Prostate gland (tissue), 2 donors: ENCODE measurements around the gene CACNA1D. TPM values are rescaled to one million over a fixed set of nuclear protein-coding genes. Genes with fewer than 3 reads are reported as not detected.

Experiments used
- DNase-seq: peaks from one replicate; pipeline ENCODE4 v3.0.0-alpha.2; 2019; ENCODE audit warnings: low spot score
- H3K27ac ChIP-seq, 2 donors: fragments of 200-600 bp; sonication (generic); 2 replicates each; pipeline ENCODE4 v1.5.1; 2017 to 2019
- H3K27me3 ChIP-seq: fragments of 200-600 bp; sonication (generic); replicated peaks from 2 replicates; pipeline ENCODE4 v1.5.1; 2019; ENCODE audit not compliant: insufficient read depth
- H3K36me3 ChIP-seq, 2 donors: fragments of 200-600 bp; sonication (generic); 1 replicate in 1 of 2; 2 replicates in 1 of 2; pipeline versions ENCODE4 v1.5.1 to v1.8.1; 2017 to 2019
- H3K4me1 ChIP-seq: fragments of 200-600 bp; sonication (generic); replicated peaks from 2 replicates; pipeline ENCODE4 v1.5.1; 2019
- H3K4me3 ChIP-seq, 2 donors: fragments of 200-600 bp; sonication (generic); 2 replicates each; pipeline ENCODE4 v1.5.1; 2017 to 2019
- H3K9me3 ChIP-seq: fragments of 200-600 bp; sonication (generic); 2 replicates; pipeline ENCODE4 v1.5.1; 2017
- CTCF ChIP-seq, 4 experiments: fragments of 200-600 bp in 2 of 4; fragments of 450-650 bp in 2 of 4; sonication (generic) in 2 of 4; IDR thresholded peaks; 1 replicate in 3 of 4; 2 replicates in 1 of 4; pipeline ENCODE4 v1.5.1; 2016 to 2019; ENCODE audit warnings: antibody characterized with exemption in 4 of 4, mild to moderate bottlenecking in 2 of 4, moderate library complexity in 2 of 4
- POLR2A ChIP-seq: fragments of 450-650 bp; IDR thresholded peaks from one replicate; pipeline ENCODE4 v1.6.1; 2016; ENCODE audit warnings: antibody characterized with exemption, mild to moderate bottlenecking
- POLR2AphosphoS5 ChIP-seq: sonication (generic); formaldehyde crosslinking; IDR thresholded peaks from one replicate; pipeline ENCODE4 v1.6.1; 2017; ENCODE audit warnings: antibody characterized with exemption
- WGBS: methylation state at CpG from one replicate; pipeline ENCODE4 v1.1.5; 2018; 5-methylcytosine and 5-hydroxymethylcytosine counted together
- intact Hi-C: fragments of 100-400 bp; cut with DNase I; formaldehyde crosslinking; loops from one replicate; pipeline ENCODE4 v1.14.2; 2022
- total RNA-seq, 2 donors: library from RNA; depleted of rRNA; stranded (reverse); fragments of >200 nt; gene quantifications; one replicate each; pipeline ENCODE4 v1.1.0, GENCODE V29; 2016

The CACNA1D gene
- total RNA-seq, 2 donors from 2014 or later: 15.5 to 45.1 TPM

DNA sequence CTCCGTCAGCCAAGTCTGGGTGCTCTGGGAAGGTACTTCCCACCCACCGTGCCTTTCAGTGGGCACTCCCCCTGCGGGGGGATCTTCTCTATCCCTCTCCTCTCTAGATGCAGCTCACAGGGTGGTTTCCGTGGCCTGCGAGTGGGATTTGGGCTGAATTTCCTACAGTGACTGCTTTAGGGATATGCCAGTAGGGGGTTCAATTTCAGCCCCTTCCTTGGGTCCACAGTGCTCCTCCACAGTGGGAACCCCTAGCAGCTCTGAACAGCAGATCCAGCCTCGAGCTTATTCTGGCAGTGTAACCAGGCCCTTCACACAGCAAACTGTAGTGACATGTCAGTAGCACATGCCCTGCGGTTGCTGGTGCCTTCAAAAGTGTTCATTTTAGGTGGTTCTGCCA, 196.1 kb downstream of the CACNA1D start:
- no peaks in the 10 kb centered on the region for H3K36me3 ChIP-seq
- DNase-seq: no peak
- WGBS: 95% methylated on average over 7 of the region's 7 CpGs

GRCh38 chr3:53691349-53691748, 196.9 kb downstream of the CACNA1D start:
- H3K9me3 ChIP-seq: no peaks in the 10 kb centered on the region
- WGBS: 100% methylated on average over 2 of the region's 2 CpGs

More for the DNA sequence above, 196.1 kb downstream of the CACNA1D start:
- no peaks in the 10 kb centered on the region for H3K4me1 ChIP-seq
- intact Hi-C loops: no loop called here
- H3K27me3 ChIP-seq: no peaks in the 10 kb centered on the region
- H3K4me3 ChIP-seq: no peak overlapping the region
- H3K9me3 ChIP-seq: no peaks in the 10 kb centered on the region
- no peak overlapping the region for H3K27ac ChIP-seq
- TF ChIP-seq POLR2AphosphoS5 (no peak), POLR2A (no peak), CTCF (IDR thresholded peaks at IDR 0.05) (no peak)

GRCh38 chr3:53691885-53692284, 197.5 kb downstream of the CACNA1D start:
- Histone ChIP-seq H3K27ac (no peak overlapping the region), H3K36me3 (no peaks in the 10 kb centered on the region), H3K9me3 (no peaks in the 10 kb centered on the region), H3K27me3 (no peaks in the 10 kb centered on the region), H3K4me1 (no peaks in the 10 kb centered on the region), H3K4me3 (no peak overlapping the region)
- no peak for DNase-seq
- intact Hi-C loops: no loop called here
- TF ChIP-seq POLR2AphosphoS5: no peak
- no peak for TF ChIP-seq POLR2A
- TF ChIP-seq CTCF (IDR thresholded peaks at IDR 0.05): no peak
- WGBS: 96% methylated on average over 3 of the region's 3 CpGs

More at GRCh38 chr3:53691349-53691748, 196.9 kb downstream of the CACNA1D start:
- intact Hi-C loops: no loop called here
- H3K36me3 ChIP-seq: no peaks in the 10 kb centered on the region
- no peaks in the 10 kb centered on the region for H3K4me1 ChIP-seq
- H3K4me3 ChIP-seq: no peak overlapping the region
- H3K27ac ChIP-seq: no peak overlapping the region
- no peak for TF ChIP-seq POLR2AphosphoS5
- no peak for TF ChIP-seq CTCF (IDR thresholded peaks at IDR 0.05)
- no peak for DNase-seq
- no peaks in the 10 kb centered on the region for H3K27me3 ChIP-seq

GRCh38 chr3:53693451-53693850, 199.0 kb downstream of the CACNA1D start:
- 78% methylated on average over 2 of the region's 2 CpGs for WGBS
- DNase-seq: no peak
- H3K27ac ChIP-seq: no peak overlapping the region

More at GRCh38 chr3:53693451-53693850, 199.0 kb downstream of the CACNA1D start:
- H3K27me3 ChIP-seq: no peaks in the 10 kb centered on the region
- intact Hi-C loops: no loop called here
- H3K9me3 ChIP-seq: no peaks in the 10 kb centered on the region
- H3K36me3 ChIP-seq: no peaks in the 10 kb centered on the region
- no peak for TF ChIP-seq CTCF (IDR thresholded peaks at IDR 0.05)
- TF ChIP-seq POLR2AphosphoS5: no peak
- no peak for TF ChIP-seq POLR2A
- H3K4me3 ChIP-seq: no peak overlapping the region
- no peaks in the 10 kb centered on the region for H3K4me1 ChIP-seq
